Right lung (tissue), 5 donors: ENCODE data around the gene DHX15. TPM values are rescaled to one million over a fixed set of nuclear protein-coding genes. Genes with fewer than 3 reads are reported as not detected.

Source experiments
- DNase-seq, 2 donors: peaks; one replicate each; pipeline ENCODE4 v3.0.0-alpha.2; 2013
- polyA plus RNA-seq, 5 donors: library from polyadenylated mRNA; unstranded; fragments of 120-200 nt; gene quantifications; one replicate each; pipeline versions ENCODE4 v1.2.1 to v1.2.3, GENCODE V29; 2013; ENCODE audit warnings: inconsistent platforms in 1 of 5, low replicate concordance in 1 of 5; ENCODE audit not compliant: insufficient read length in 5 of 5, insufficient read depth in 1 of 5

The DHX15 gene
- polyA plus RNA-seq, 5 donors: 167 to 270 (median 234) TPM

- no peak for DNase-seq
Measured at GRCh38 chr4:24594887-24595286, 10.5 kb upstream of the DHX15 start.

- no peak for DNase-seq
Measured at GRCh38 chr4:24589448-24589847, 5.1 kb upstream of the DHX15 start.

GRCh38 chr4:24588216-24588954 lies 4.0 kb upstream of the DHX15 start:
- DNase-seq: no peak

GRCh38 chr4:24583451-24584210 lies 723 bp downstream of the DHX15 start:
- DNase-seq: peak; percentile 55 to 56

GRCh38 chr4:24582235-24582832 lies 2.0 kb downstream of the DHX15 start:
- no peak for DNase-seq

GRCh38 chr4:24578364-24578763 lies 6.0 kb downstream of the DHX15 start:
- DNase-seq: no peak

GRCh38 chr4:24576276-24576675 lies 8.1 kb downstream of the DHX15 start:
- no peak for DNase-seq

- no peak for DNase-seq
Measured at GRCh38 chr4:24574236-24574635, 10.1 kb downstream of the DHX15 start.

- DNase-seq: no peak
Measured at GRCh38 chr4:24573582-24573981, 10.8 kb downstream of the DHX15 start.

GRCh38 chr4:24570574-24571236 lies 13.6 kb downstream of the DHX15 start:
- no peak for DNase-seq

- no peak for DNase-seq
Measured at GRCh38 chr4:24570172-24570571, 14.2 kb downstream of the DHX15 start.

- DNase-seq: no peak
Measured at GRCh38 chr4:24569662-24570061, 14.7 kb downstream of the DHX15 start.

GRCh38 chr4:24568425-24568824 lies 15.9 kb downstream of the DHX15 start:
- DNase-seq: no peak

- no peak for DNase-seq
Measured at GRCh38 chr4:24565054-24565453, 19.3 kb downstream of the DHX15 start.

GRCh38 chr4:24564488-24564887 lies 19.9 kb downstream of the DHX15 start:
- no peak for DNase-seq

GRCh38 chr4:24561438-24562139 lies 22.8 kb downstream of the DHX15 start:
- DNase-seq: no peak

GRCh38 chr4:24560868-24561368 lies 23.4 kb downstream of the DHX15 start:
- no peak for DNase-seq

GRCh38 chr4:24559889-24560288 lies 24.5 kb downstream of the DHX15 start:
- no peak for DNase-seq

GRCh38 chr4:24559032-24559821 lies 25.1 kb downstream of the DHX15 start:
- DNase-seq: no peak
